ENCODE data around the gene TMEM141.
"Not testable (repeated sequence)": the region's sequence is repeated elsewhere in the genome, so short reads cannot be mapped to it uniquely, and the experiment has no call there.

TMEM141 gene

DNA sequence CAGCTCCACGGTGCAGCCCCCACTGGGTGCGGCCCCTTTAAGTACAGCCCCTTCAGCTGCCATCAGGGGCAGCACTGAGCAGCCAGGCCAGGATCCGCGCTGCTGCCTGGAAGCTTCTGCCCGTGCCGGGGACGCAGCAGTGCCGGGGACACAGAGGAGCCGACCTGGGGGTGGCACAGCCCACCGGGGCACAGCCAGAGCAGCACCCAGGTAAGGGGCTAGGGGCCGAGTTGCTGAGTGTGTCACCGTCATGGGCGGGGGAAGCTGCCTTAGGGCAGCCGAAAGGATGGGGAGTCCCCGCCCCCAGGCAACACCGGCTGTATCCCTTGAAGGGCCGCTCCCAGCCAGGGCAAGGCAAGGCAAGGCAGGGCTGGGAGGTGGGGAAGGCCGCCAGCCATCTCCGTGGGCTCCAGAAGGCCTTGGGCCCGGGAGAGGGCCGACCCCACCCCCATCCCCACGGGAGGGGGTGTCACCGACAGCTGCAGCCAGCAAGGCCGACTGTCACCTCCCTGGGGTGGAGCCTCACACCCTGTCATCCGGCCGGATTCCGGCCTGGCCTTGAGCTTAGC lies 51.3 kb downstream of the TMEM141 start, which contains the start of gene AJM1:
AJM1 (plus strand) TSS at position 99 of the 569 bp plus-strand sequence. CDS start 1,937 bp downstream, outside the sequence.
- in situ Hi-C loops (cut with MboI; ENCODE audit: low pct_unique_long_range_greater_than_20kb, low sequenced_read_pairs, unreplicated experiment): not testable (repeated sequence)
- DNase-seq (ENCODE audit: low spot score): peak; percentile 89
- TF ChIP-seq, protein P1, sequence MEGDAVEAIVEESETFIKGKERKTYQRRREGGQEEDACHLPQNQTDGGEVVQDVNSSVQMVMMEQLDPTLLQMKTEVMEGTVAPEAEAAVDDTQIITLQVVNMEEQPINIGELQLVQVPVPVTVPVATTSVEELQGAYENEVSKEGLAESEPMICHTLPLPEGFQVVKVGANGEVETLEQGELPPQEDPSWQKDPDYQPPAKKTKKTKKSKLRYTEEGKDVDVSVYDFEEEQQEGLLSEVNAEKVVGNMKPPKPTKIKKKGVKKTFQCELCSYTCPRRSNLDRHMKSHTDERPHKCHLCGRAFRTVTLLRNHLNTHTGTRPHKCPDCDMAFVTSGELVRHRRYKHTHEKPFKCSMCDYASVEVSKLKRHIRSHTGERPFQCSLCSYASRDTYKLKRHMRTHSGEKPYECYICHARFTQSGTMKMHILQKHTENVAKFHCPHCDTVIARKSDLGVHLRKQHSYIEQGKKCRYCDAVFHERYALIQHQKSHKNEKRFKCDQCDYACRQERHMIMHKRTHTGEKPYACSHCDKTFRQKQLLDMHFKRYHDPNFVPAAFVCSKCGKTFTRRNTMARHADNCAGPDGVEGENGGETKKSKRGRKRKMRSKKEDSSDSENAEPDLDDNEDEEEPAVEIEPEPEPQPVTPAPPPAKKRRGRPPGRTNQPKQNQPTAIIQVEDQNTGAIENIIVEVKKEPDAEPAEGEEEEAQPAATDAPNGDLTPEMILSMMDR (IDR thresholded peaks at IDR 0.05; ENCODE audit: extremely low read depth, insufficient read depth, missing control alignments): peak; percentile 92
